Measurements from ENCODE around the gene TMEM232.

GRCh38 chr5:110431603-110432002, 294.9 kb downstream of the TMEM232 start:
- TF ChIP-seq CTCF (IDR thresholded peaks at IDR 0.05): no peak
- no peak for TF ChIP-seq POLR2A (IDR thresholded peaks at IDR 0.05)
- no peak for TF ChIP-seq POLR2AphosphoS5 (IDR thresholded peaks at IDR 0.05)

All from sigmoid colon (tissue), 4 donors.